Ectodermal cell (in vitro differentiated cells): Measurements from ENCODE around the gene IL4R.
"Not testable (repeated sequence)": the region's sequence is repeated elsewhere in the genome, so short reads cannot be mapped to it uniquely, and the experiment has no call there.

ENCODE experiments used
- H3K27ac ChIP-seq: 2 replicates; pipeline ENCODE4 v1.7.0; 2013; ENCODE audit warnings: mild to moderate bottlenecking, low read depth, low read length; ENCODE audit not compliant: insufficient read depth, poor library complexity, severe bottlenecking
- H3K27me3 ChIP-seq: 2 replicates; pipeline ENCODE4 v1.7.0; 2013; ENCODE audit warnings: mild to moderate bottlenecking, low read length; ENCODE audit not compliant: insufficient read depth, control insufficient read depth, poor library complexity, severe bottlenecking
- H3K36me3 ChIP-seq: one replicate; pipeline ENCODE4 v1.7.0; 2013; ENCODE audit warnings: low read length; ENCODE audit not compliant: control insufficient read depth, insufficient read depth
- H3K4me1 ChIP-seq: one replicate; pipeline ENCODE4 v1.7.0; 2013; ENCODE audit warnings: low read length; ENCODE audit not compliant: control insufficient read depth, insufficient read depth
- H3K4me3 ChIP-seq: 2 replicates; pipeline ENCODE4 v1.7.0; 2013; ENCODE audit warnings: low read depth, low read length, control low read depth; ENCODE audit not compliant: insufficient read depth
- H3K9me3 ChIP-seq: 2 replicates; pipeline ENCODE4 v1.7.0; 2013; ENCODE audit warnings: mild to moderate bottlenecking, low read length, moderate library complexity; ENCODE audit not compliant: control insufficient read depth
- WGBS, 2 experiments: methylation state at CpG; one replicate each; pipeline ENCODE4 v1.1.7; 2013; ENCODE audit warnings: missing lambda C conversion rate in 2 of 2; 5-methylcytosine and 5-hydroxymethylcytosine counted together

Gene IL4R

DNA sequence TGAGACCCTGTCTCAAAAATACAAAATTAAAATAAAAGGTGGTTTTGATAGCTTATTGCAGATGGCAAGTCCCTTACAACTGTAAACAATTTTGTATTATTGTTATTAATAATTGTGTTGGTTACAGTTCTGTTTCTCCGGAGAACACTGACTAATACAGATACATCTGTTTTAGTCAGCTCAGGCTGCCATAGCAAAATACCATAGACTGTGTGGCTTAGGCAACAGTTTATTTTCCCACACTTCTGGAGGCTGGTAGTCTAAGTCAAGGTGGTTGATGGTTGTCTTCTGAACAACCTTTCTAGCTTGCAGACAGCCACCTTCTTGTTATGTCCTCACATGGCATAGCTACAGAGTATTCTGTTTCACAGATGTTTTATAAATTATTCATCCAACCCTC lies 74.0 kb downstream of the IL4R start:
- H3K4me3 ChIP-seq = no peak overlapping the region
- H3K27ac ChIP-seq = no peak overlapping the region
- no peaks in the 10 kb centered on the region for H3K27me3 ChIP-seq
- H3K36me3 ChIP-seq = no peaks in the 10 kb centered on the region
- no peaks in the 10 kb centered on the region for H3K4me1 ChIP-seq
- no peaks in the 10 kb centered on the region for H3K9me3 ChIP-seq
- WGBS, 2 experiments = 89% methylated on average over 1 of the region's 1 CpG

DNA sequence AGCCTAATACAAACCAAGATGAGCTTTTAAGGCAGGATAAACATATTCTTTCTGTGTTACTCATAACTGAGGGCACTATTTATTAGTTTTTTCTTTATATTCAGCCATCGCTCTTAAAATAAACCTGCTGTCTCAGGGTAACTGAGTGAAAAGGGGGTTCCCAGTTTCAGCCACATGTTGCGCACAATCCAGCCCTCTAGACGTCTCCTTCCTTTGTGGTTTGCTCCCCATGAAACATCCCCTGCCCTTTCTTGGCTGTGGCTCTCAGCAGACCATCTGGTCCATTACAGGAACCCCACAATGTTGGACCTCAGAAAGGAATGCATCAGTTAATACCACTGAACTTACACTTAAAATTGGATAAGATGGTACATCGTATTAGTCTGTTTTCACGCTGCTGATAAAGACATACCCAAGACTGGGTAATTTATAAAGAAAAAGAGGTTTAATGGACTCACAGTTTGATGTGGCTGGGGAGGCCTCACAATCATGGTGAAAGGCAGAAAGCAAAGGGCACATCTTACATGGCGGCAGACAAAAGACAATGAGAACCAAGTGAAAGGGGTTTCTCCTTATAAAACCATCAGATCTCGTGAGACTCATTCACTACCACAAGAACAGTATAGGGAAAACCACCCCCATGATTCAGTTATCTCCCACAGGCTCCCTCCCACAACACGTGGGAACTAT lies 75.6 kb downstream of the IL4R start:
- whole genome bisulfite sequencing, 2 experiments = 89 to 94% methylated on average over 8 of the region's 8 CpGs
- Histone ChIP-seq H3K4me1 (no peaks in the 10 kb centered on the region), H3K36me3 (no peaks in the 10 kb centered on the region), H3K27ac (no peak overlapping the region), H3K27me3 (no peaks in the 10 kb centered on the region), H3K4me3 (no peak overlapping the region), H3K9me3 (no peaks in the 10 kb centered on the region)

DNA sequence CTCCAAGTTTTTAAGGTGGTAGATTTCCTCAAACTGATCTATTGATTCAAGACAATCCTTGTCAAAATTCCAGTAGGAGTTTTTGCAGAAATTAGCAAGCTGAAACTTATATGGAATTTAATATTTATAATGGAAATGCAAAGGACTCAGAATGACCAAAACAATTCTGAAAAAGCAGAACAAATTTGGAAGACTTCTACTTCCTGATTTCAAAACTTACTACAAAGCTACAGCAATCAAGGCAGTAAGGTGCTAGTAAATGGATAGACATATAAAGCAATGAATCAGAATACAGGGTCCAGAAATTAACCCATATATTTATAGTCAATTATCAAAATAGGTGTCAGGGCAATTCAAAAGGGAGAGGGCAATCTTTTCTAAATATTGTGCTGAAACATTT lies 76.4 kb downstream of the IL4R start:
- H3K9me3 ChIP-seq = no peaks in the 10 kb centered on the region
- H3K4me1 ChIP-seq = no peaks in the 10 kb centered on the region
- no peaks in the 10 kb centered on the region for H3K36me3 ChIP-seq
- H3K27ac ChIP-seq = no peak overlapping the region
- H3K4me3 ChIP-seq = no peak overlapping the region
- no peaks in the 10 kb centered on the region for H3K27me3 ChIP-seq

DNA sequence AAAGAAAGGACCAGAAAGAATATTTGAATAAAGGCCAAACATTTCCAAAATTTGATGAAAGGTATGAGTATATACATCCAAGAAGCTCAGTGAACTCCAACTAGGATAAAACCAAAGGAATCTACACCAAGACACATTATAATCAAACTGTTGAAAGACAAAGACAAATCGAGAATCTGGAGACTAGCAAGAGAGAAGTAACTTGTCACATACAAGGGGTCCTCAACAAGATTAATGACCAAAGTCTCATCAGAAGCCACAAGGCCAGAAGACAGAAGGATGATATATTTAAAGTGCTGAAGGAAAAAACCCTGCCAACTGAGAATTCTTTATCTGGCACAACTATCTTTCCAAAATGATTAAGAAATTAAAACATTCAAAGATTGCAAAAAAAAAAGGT lies 78.9 kb downstream of the IL4R start:
- Histone ChIP-seq H3K4me3 (no peak overlapping the region), H3K27ac (no peak overlapping the region), H3K9me3 (no peaks in the 10 kb centered on the region), H3K36me3 (no peaks in the 10 kb centered on the region), H3K4me1 (no peaks in the 10 kb centered on the region), H3K27me3 (no peaks in the 10 kb centered on the region)
- WGBS, 2 experiments = 100% methylated on average over 1 of the region's 1 CpG; no CpG with 5 or more reads in 1 of the 2 experiments

DNA sequence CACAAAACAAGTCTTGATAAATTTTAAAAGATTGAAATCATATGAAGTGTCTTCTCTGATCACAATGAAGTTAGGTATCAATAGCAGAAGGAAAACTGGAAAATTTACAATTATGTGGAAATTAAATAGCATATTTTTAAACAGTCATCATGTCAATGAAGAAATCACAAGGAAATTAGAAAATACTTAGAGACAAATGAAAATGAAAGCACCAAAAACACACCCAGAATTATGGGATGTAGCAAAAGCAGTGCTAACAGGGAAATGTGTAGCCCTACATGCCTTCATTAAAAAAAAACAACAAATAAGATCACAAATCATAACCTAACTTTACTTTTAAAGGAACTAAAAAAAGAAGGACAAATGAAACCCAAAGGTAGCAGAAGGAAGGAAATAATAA lies 80.7 kb downstream of the IL4R start:
- H3K27ac ChIP-seq = no peak overlapping the region
- H3K9me3 ChIP-seq = no peaks in the 10 kb centered on the region
- H3K36me3 ChIP-seq = no peaks in the 10 kb centered on the region
- H3K27me3 ChIP-seq = no peaks in the 10 kb centered on the region
- H3K4me3 ChIP-seq = no peak overlapping the region
- no peaks in the 10 kb centered on the region for H3K4me1 ChIP-seq

DNA sequence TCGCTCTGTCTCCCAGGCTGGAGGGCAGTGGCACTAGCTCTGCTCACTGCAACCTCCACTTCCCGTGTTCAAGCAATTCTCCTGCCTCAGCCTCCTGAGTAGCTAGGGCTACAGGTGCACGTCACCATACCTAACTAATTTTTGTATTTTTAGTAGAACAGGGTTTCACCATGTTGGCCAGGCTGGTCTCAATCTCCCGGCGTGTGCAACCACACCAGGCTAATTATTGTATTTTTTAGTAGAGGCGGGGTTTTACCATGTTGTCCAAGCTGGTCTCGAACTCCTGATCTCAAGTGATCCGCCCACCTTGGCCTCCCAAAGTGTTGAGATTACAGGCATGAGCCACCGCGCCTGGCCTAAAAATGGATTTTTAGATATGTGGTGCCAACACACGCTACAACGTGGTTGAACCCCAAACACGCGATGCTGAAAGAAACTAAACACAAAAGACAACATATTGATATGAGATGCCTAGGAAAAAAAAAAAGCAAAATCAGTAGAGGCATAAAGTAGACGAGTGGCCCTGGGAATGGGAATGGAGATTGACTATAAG lies 84.6 kb downstream of the IL4R start:
- H3K27ac ChIP-seq, H3K9me3 ChIP-seq, H3K36me3 ChIP-seq, H3K27me3 ChIP-seq, H3K4me3 ChIP-seq: not testable (repeated sequence)
- peaks cover 11% of the 10 kb centered on the region for H3K4me1 ChIP-seq
- WGBS, 2 experiments = 92 to 93% methylated on average over 15 of the region's 15 CpGs

DNA sequence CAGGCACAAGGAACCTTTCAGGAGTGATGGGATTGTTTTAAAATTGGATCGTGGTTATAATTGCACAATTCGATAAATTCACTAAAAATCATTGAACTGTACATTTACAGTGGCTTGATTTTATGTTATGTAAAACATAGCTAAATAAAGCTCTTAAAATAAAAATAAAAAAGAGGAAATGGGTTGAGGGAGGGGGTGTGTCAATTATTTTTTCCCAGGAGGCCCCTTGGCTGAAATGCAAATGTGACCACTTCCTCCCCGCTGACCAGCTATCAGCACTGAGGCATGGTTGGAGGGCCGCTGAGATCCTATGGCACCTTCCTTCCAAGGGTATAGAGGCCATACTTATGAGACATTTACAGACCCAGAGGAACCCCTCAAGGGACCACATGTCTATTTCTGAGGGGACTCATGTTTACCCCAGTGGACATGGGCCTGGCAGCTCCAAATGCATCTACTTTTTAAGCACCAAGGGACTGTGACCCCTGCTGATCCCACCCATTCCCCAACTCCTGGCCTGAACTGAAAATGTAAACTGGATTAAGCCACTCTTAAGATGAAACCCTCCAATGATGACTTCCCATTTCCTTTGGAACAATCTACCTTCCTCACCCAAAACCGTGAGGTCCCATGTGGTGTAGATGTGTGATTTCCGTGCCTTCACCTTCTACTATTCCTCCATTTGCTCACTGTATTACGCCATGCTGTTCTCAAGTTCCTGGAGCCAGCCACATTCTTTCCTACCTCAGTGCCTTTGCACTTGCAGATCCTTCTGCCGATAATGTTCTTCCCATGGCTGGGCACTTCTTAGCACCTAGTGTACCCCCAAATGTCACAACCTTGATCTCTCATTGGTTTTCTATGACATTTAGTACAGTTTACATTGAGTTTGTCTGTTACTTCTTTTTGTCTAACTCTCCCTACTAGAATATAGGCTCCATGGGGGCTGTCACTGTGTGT lies 85.4 kb downstream of the IL4R start:
- Histone ChIP-seq H3K36me3 (no peaks in the 10 kb centered on the region), H3K27ac (no peak overlapping the region), H3K9me3 (no peaks in the 10 kb centered on the region), H3K27me3 (no peaks in the 10 kb centered on the region), H3K4me1 (peaks cover 11% of the 10 kb centered on the region), H3K4me3 (no peak overlapping the region)
- 92 to 93% methylated on average over 6 to 7 of the region's 8 CpGs for WGBS, 2 experiments

DNA sequence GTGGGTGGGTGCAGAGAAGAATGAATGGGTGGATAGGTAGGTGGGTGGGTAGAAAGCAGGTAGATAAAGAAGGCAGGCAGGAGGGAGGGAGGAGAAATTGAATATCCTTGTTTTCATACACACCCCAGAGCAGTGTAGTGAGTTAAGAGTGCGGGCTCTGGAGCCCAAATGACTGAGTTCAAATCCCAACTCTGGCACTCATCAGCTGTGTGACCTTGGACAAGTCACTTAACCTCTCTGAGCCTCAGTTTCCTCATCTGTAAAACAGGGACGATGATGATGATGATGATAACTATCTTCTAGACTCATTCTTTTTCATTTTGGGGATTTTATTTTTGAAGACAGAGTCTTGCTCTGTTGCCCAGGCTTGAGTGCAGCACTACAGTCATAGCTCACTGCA lies 86.2 kb downstream of the IL4R start:
- Histone ChIP-seq H3K4me1 (peaks cover 11% of the 10 kb centered on the region), H3K27ac (no peak overlapping the region), H3K4me3 (no peak overlapping the region), H3K27me3 (no peaks in the 10 kb centered on the region), H3K9me3 (no peaks in the 10 kb centered on the region), H3K36me3 (no peaks in the 10 kb centered on the region)
- 90 to 100% methylated on average over 2 of the region's 2 CpGs for WGBS, 2 experiments

DNA sequence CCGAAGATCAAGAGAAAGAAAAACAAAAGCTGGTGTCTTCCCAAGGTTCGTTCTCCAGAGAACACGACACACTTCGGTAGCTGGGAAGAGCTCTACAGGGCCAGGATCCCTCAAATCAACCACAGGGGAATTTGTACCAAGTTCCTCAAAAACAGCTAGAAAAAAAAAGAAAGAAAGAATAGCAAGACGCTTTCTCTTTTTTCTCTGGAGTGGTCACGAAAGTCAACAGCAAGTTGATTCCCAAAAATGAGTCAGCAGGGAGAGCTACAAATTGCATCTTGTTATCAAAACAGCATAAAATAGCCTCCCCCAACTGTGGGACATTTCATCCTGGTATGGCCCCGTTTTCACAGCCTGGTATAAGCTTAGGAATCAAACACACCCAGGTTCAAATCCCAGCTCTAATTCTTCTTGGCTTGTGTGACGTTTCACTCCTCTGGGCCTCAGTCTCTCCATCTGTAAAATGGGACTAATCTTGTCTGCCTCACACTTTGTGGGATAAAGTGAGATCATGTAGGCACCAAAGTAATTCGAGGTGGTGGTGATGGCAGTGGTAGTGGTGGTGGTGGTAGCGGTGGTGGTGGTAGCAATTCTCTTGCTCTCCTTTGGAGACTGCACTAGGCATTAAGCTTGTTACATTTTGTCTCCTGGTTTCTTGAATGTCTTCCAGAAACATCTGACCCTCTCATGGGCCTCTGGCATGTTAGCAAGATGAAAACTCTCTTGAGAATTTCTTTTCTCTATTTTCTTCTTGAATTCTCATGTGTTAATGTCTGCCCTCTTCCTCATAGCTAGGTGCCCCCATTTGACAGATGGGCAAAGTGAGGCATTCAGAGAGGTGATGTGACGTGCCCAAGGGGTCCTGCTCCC lies 87.2 kb downstream of the IL4R start:
- Histone ChIP-seq H3K4me1 (peaks cover 12% of the 10 kb centered on the region), H3K27ac (no peak overlapping the region), H3K9me3 (no peaks in the 10 kb centered on the region), H3K4me3 (no peak overlapping the region), H3K36me3 (no peaks in the 10 kb centered on the region), H3K27me3 (no peaks in the 10 kb centered on the region)
- WGBS, 2 experiments = 89 to 91% methylated on average over 11 of the region's 11 CpGs
